Immature natural killer cell (primary cell): ENCODE data around the gene PAX7. TPM values are rescaled to one million over a fixed set of nuclear protein-coding genes. Genes with fewer than 3 reads are reported as not detected.

Experiments
- DNase-seq, 3 donors: peaks; one replicate each; pipeline ENCODE4 v3.0.0; 2022; ENCODE audit warnings: mixed read lengths in 1 of 3
- H3K27ac Mint-ChIP-seq, 6 donors: one replicate each; pipeline ENCODE4 v1.8.0; 2020; ENCODE audit warnings: mixed read lengths in 6 of 6, mild to moderate bottlenecking in 5 of 6, inconsistent platforms in 4 of 6, moderate library complexity in 3 of 6
- H3K27me3 Mint-ChIP-seq, 3 donors: one replicate each; pipeline ENCODE4 v1.8.0; 2020 to 2021; ENCODE audit warnings: low read depth in 3 of 3, mild to moderate bottlenecking in 3 of 3, mixed read lengths in 3 of 3, moderate library complexity in 3 of 3, inconsistent platforms in 1 of 3
- H3K36me3 Mint-ChIP-seq, 3 donors: one replicate each; pipeline ENCODE4 v1.8.0; 2020; ENCODE audit warnings: mixed read lengths in 3 of 3, inconsistent platforms in 2 of 3, mild to moderate bottlenecking in 2 of 3
- H3K4me1 Mint-ChIP-seq, 2 donors: one replicate each; pipeline ENCODE4 v1.8.0; 2020; ENCODE audit warnings: inconsistent platforms in 2 of 2, mild to moderate bottlenecking in 2 of 2, mixed read lengths in 2 of 2, moderate library complexity in 1 of 2
- H3K4me3 Mint-ChIP-seq, 5 donors: one replicate each; pipeline ENCODE4 v1.8.0; 2020; ENCODE audit warnings: mild to moderate bottlenecking in 5 of 5, mixed read lengths in 5 of 5, inconsistent platforms in 3 of 5, moderate library complexity in 3 of 5
- H3K9me3 Mint-ChIP-seq, 6 donors: one replicate each; pipeline ENCODE4 v1.8.0; 2020; ENCODE audit warnings: mild to moderate bottlenecking in 6 of 6, mixed read lengths in 6 of 6, inconsistent platforms in 4 of 6, moderate library complexity in 3 of 6
- polyA plus RNA-seq, 3 donors: library from polyadenylated mRNA; unstranded; fragments of 300-500 nt; fragmentation: Illumina TruSeq; gene quantifications; one replicate each; pipeline ENCODE4 v1.2.3, GENCODE V29; 2021

The PAX7 gene
- polyA plus RNA-seq, 3 donors from 2014 or later, result not detected

DNA sequence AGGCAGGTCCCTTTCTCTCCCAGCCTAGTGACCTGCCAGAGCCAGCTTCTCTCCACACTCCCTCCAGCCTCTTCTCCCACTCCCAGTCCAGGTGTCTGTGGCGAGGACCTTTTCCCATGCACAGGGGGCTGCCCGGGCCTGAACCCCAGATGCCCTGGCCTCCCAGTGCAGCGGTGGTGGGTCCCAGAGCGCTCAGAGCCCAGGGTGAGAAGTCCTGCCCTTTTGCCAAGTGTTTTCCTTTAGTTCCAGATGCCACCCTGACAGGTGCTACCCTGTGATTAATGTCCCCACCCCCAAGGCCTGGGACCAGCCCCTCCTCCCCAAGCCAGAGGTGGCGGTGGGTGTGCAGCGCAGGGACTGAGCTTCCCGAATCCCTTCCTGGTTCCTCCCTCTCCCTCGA is 90.4 kb downstream of the PAX7 start:
- Mint-ChIP-seq H3K4me1 (no peaks in the 10 kb centered on the region), H3K9me3 (peaks cover 0 to 2% (median 0%) of the 10 kb centered on the region in 6 donors), H3K27ac (no peak overlapping the region), H3K27me3 (peaks cover 11 to 27% (median 27%) of the 10 kb centered on the region in 3 donors), H3K4me3 (no peak overlapping the region), H3K36me3 (no peaks in the 10 kb centered on the region)
- no peak for DNase-seq

DNA sequence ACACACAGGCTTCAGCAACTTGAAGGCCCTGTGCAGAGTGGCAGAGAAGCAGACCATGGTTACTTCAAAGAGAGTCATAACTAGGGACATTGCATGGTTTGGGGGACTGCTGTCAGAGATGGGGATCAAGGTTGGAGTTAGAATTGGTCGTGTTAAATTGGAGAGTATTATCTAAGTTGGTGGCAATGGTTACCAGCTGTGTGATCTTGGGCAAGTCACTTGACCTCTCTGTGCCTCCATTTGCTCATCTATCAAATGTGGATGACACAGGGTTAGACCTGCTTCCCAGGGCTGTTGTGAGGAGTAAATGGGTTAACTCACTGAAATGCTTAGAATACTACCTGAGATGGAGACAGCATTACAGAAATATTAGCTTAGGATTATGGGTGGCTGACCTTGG is 91.1 kb downstream of the PAX7 start:
- Mint-ChIP-seq H3K4me3 (no peak overlapping the region), H3K27ac (no peak overlapping the region), H3K36me3 (no peaks in the 10 kb centered on the region), H3K4me1 (no peaks in the 10 kb centered on the region), H3K27me3 (peaks cover 8 to 30% (median 25%) of the 10 kb centered on the region in 3 donors), H3K9me3 (peaks cover 0 to 2% (median 0%) of the 10 kb centered on the region in 6 donors)
- no peak for DNase-seq

DNA sequence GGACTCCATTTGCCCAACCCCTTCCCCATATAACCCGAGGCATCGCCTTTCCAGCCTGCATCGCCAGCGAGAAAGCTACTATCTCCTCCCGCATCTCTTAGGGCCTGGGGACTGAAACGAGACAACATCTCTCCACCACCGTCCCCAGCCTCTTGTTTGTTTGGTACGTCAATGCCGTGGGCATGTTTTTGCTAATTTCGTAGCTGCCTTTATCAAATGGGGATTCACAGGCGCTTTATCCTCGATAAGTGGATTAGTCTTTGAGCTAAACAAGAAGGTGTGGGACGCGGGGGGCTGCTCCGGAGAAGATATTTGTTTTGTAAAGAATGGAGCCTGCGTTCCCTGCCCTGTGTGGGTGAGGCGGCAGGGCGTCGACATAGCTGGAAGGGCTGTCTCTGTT is 91.6 kb downstream of the PAX7 start:
- peaks cover 0 to 2% (median 0%) of the 10 kb centered on the region in 6 donors for H3K9me3 Mint-ChIP-seq
- no peak for DNase-seq
- no peak overlapping the region for H3K27ac Mint-ChIP-seq
- no peak overlapping the region for H3K4me3 Mint-ChIP-seq
- H3K4me1 Mint-ChIP-seq, result no peaks in the 10 kb centered on the region
- H3K27me3 Mint-ChIP-seq, result peaks cover 8 to 29% (median 28%) of the 10 kb centered on the region in 3 donors
- H3K36me3 Mint-ChIP-seq, result no peaks in the 10 kb centered on the region

DNA sequence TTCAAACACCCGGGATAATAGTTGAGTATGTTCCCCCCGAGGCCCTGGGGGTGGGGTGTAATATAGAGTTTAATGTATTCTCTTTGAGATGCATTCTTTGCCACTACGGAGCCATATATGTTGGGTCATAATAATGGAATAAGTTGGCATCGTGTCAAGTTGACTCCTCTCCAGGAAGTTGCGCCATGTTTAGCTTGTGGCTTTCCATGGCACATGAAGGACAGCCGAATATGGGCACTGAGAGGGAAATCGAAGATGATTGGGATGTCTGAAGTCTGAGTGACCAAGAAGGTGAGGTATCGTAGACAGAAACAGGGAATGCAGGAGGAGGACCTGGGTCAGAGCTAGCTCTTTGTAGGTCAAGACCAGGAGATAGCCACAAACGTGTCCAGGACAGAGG is 92.6 kb downstream of the PAX7 start:
- Mint-ChIP-seq H3K36me3 (no peaks in the 10 kb centered on the region), H3K4me3 (no peak overlapping the region), H3K4me1 (no peaks in the 10 kb centered on the region), H3K27ac (no peak overlapping the region), H3K27me3 (peaks cover 7 to 24% (median 23%) of the 10 kb centered on the region in 3 donors), H3K9me3 (peaks cover 0 to 2% (median 0%) of the 10 kb centered on the region in 6 donors)
- DNase-seq, result no peak

DNA sequence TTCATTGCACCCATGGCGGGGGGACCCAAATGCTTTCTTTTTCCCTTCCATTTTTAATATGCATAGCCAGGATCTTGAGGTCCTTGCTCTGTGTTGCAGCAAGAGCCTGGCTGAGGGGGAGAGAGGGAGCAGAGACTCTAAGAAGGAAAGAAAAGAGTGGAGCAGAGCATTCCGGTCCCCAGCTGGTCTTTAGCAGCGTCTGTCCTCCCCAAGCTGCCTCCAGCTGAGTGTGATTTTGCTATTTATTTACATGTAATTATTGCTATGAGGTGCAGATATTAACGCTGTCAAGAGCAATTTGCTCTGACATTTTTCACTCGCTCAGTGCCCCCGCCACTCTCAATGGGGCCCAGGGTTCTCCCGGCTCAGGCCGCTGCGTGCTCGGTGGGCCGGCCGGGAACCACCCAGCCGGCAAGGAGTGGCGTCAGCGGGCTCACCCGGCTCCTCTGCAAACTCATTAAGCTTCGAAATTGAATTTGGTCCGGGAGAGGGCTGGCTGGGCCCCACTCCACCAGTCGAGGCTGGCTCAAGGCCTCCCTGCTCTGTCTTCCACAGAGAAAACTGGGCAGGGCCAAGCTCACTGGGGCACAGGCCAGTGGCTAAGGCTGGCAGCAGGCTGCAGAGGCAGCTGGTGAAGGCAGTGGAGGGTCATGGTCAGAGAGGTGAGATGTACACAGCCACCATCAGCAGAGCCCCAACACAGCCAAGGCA is 93.2 kb downstream of the PAX7 start:
- H3K9me3 Mint-ChIP-seq, result peaks cover 0 to 2% (median 0%) of the 10 kb centered on the region in 6 donors
- no peak for DNase-seq
- peaks cover 10 to 24% (median 19%) of the 10 kb centered on the region in 3 donors for H3K27me3 Mint-ChIP-seq
- H3K36me3 Mint-ChIP-seq, result no peaks in the 10 kb centered on the region
- no peak overlapping the region for H3K27ac Mint-ChIP-seq
- no peak overlapping the region for H3K4me3 Mint-ChIP-seq
- no peaks in the 10 kb centered on the region for H3K4me1 Mint-ChIP-seq

DNA sequence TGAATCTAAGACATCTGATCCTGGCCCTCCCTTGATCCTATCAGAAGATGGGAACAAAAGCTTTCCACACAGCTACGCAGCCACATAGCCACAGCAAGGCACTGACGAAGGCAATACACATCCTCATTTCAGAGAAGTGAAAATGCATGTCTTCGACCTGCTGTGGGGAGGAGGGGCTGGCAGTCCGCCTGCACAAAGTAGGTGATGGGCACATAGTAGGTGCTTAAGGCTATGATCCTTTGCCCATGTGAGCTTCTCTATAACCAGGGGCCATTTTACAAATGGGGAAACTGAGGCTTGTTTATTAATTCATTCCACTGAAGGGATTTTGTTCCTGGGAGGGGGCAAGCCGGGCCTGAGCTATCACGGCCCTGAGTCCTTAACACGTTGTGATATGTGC is 94.2 kb downstream of the PAX7 start:
- peaks cover 10 to 21% (median 17%) of the 10 kb centered on the region in 3 donors for H3K27me3 Mint-ChIP-seq

DNA sequence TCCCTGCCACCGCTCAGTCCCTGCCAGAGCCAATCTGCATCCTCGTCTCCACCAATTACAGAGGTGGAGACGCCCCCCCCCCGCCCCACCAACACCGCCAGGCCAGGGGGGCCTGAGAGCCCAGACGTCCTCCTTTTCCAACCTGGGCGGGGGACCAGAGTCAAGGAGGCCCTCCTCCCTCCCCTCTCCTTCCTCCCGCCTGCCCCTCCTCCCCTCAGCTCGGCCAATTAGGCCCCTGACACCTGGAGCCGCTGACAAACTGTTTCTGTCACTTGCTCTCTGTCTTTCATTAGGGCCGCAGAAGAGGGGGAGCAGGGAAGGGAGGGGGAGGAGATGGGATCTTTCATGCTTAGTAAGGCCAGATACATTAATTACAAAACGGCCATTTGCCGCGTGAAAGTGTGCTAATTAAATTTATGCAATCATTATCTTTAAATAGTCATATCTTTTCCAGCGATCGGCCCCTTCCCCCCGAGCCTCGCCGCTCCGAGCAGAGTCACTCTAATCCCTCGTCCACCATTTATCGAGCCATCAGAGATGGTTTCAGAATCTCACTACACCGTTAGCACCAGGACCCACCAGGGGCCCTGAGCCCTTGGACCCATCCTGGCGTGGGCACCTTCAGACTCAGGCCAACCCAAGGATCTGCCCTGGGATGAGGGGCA is 94.7 kb downstream of the PAX7 start:
- Mint-ChIP-seq H3K27ac (no peak overlapping the region), H3K36me3 (no peaks in the 10 kb centered on the region), H3K27me3 (peaks cover 14 to 19% (median 16%) of the 10 kb centered on the region in 3 donors), H3K9me3 (peaks cover 0 to 2% (median 0%) of the 10 kb centered on the region in 6 donors), H3K4me1 (no peaks in the 10 kb centered on the region), H3K4me3 (no peak overlapping the region)
- DNase-seq, result no peak

More for the DNA sequence above, 94.2 kb downstream of the PAX7 start:
- DNase-seq, result no peak
- no peak overlapping the region for H3K4me3 Mint-ChIP-seq
- H3K36me3 Mint-ChIP-seq, result no peaks in the 10 kb centered on the region
- H3K4me1 Mint-ChIP-seq, result no peaks in the 10 kb centered on the region
- H3K27ac Mint-ChIP-seq, result no peak overlapping the region
- H3K9me3 Mint-ChIP-seq, result peaks cover 0 to 2% (median 0%) of the 10 kb centered on the region in 6 donors

DNA sequence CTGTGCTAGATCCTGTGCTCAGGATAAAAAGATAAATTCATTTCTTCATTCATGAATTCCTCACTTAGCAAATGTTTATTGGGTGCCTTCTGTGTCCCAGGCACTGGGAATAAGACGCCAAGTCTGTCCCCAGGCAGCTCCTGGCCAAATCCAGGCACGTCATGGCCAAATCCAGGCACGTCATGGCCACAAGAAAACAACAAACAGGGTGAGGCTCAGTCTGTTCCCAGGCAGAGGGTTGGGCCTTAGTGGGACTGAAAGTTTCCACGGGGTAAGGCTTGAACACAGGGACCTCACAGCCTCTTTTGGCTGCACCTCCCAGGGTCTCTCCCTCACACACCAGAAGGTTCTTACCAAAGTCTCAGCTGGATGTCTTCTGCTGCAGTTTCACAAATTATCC is 95.7 kb downstream of the PAX7 start:
- Mint-ChIP-seq H3K4me3 (no peak overlapping the region), H3K27ac (no peak overlapping the region), H3K9me3 (peaks cover 0 to 2% (median 0%) of the 10 kb centered on the region in 6 donors), H3K27me3 (peaks cover 13 to 16% (median 16%) of the 10 kb centered on the region in 3 donors), H3K36me3 (no peaks in the 10 kb centered on the region), H3K4me1 (no peaks in the 10 kb centered on the region)
- DNase-seq, result no peak

DNA sequence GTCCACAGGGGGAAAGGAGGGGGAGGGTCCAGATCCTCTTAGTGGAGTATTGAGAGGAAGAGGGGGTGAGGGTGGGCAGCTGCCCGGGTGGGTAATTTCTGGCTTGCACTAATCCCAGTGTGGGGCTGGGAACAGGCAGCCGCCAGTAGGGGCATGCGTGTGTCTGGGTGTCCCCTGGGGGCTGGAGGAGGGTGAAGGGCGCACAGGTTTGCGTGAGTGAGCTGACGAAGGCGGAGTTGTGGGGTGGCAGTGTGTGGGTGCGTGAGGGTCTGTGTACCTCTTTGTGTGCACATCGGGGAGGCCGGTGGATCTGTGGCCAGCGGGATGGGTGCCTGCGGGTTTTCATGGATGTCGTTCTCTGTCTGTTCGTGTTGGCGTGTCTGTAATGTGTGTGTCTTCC is 97.3 kb downstream of the PAX7 start:
- no peak overlapping the region for H3K27ac Mint-ChIP-seq
- no peaks in the 10 kb centered on the region for H3K4me1 Mint-ChIP-seq
- no peak overlapping the region for H3K4me3 Mint-ChIP-seq
- H3K9me3 Mint-ChIP-seq, result peaks cover 0 to 2% (median 0%) of the 10 kb centered on the region in 6 donors
- H3K27me3 Mint-ChIP-seq, result peaks cover 14 to 19% (median 16%) of the 10 kb centered on the region in 3 donors
- no peak for DNase-seq
- H3K36me3 Mint-ChIP-seq, result no peaks in the 10 kb centered on the region

DNA sequence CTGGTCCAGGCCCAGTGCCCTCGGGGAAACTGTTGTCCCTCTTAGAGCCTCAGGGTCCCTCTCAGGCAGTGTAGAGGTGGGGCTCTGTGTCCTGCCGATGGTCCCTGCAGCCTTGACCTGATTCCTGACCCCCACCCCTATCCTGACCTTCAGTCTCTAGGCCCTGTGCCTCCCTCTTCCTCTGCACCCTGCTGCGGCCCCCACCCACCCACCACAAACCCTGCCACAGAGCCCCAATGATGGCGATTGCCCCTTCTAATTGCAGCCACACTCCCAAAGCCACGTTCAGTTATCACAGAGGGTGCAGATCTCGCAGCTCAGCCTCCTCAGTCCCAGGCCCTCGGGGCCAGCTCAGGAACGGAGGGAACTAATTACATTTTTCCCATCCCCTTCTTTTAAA is 99.7 kb downstream of the PAX7 start:
- Mint-ChIP-seq H3K9me3 (no peaks in the 10 kb centered on the region), H3K27me3 (peaks cover 14 to 22% (median 15%) of the 10 kb centered on the region in 3 donors), H3K27ac (no peak overlapping the region), H3K36me3 (no peaks in the 10 kb centered on the region), H3K4me1 (no peaks in the 10 kb centered on the region), H3K4me3 (no peak overlapping the region)
- no peak for DNase-seq

DNA sequence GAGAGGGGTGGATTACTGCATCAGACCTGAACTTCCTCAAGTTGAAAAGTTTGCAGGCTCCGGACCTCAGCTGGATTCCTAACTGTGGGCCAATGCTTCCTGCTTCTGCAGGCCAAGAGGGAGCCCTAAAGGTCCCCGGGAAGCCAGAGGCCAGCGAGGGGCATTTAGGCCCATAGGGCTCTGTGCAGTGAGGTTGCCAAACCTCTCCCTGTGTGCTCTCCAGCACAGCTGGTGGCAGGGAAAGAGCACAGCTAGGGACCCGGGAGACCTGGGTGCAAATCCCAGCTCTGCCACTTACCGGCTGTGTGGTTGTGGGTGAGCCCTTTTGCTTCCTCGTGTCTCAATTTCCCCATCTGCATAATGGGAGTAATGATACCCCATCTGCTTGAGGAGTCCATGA is 100.5 kb downstream of the PAX7 start:
- Mint-ChIP-seq H3K27me3 (peaks cover 6 to 17% (median 10%) of the 10 kb centered on the region in 3 donors), H3K4me3 (no peak overlapping the region), H3K4me1 (no peaks in the 10 kb centered on the region)

DNA sequence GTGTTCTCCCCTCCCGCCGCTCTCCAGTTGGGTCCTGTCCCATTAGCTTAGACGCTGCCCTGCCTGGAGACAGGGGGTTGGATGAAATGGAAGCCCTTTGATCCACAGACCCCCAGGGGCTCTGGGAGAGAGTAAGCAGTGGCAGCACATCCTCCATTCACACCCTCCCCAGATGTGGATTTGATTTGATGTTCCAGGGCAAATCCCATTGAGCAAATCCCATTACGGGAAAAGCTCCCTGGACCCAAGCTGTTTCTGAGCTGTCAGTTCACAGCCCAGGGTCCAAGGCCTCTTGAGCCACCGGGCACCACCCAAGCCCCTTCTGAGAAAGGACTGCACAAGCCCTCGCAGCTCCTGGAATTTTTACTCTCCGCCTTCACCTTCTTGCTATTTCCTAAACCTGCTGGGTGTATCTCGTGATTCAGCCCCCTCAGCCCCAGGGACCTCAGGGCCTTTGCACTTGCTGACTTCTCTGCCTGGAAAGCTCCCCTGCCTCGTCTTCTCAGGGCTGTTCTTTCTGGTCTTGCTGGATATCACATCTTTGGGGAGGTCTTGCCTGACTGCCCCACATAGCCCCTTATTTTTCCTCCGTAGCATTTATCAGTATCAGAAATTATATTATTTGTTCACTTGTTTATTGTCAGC is 101.1 kb downstream of the PAX7 start:
- peaks cover 4 to 17% (median 10%) of the 10 kb centered on the region in 3 donors for H3K27me3 Mint-ChIP-seq
- H3K27ac Mint-ChIP-seq, result no peak overlapping the region
- H3K4me3 Mint-ChIP-seq, result no peak overlapping the region
- H3K4me1 Mint-ChIP-seq, result no peaks in the 10 kb centered on the region
- no peak for DNase-seq
- no peaks in the 10 kb centered on the region for H3K9me3 Mint-ChIP-seq
- H3K36me3 Mint-ChIP-seq, result no peaks in the 10 kb centered on the region

More for the DNA sequence above, 100.5 kb downstream of the PAX7 start:
- no peaks in the 10 kb centered on the region for H3K9me3 Mint-ChIP-seq
- no peak overlapping the region for H3K27ac Mint-ChIP-seq
- H3K36me3 Mint-ChIP-seq, result no peaks in the 10 kb centered on the region
- no peak for DNase-seq

DNA sequence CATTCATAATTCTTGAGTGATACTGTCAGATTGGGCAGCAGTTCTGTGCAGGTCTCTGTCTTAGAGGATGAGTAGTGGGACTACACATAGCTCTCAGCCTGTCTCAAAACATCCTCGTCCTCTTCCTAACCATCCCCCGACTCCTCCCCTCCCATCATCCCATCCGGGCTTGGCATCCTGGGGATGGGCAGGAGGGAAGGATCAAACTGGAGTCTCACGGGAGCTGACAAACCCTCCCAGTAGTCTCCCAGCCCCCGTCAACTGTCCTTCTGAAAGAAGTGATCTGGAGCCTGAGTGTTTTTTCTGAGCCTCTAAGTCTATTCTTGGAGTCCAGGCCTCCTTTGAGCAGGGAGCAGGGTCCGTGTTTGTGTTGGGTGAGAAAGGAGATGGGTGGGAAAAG is 102.0 kb downstream of the PAX7 start:
- Mint-ChIP-seq H3K9me3 (no peaks in the 10 kb centered on the region), H3K36me3 (no peaks in the 10 kb centered on the region), H3K4me1 (no peaks in the 10 kb centered on the region), H3K27ac (no peak overlapping the region), H3K4me3 (no peak overlapping the region), H3K27me3 (peaks cover 4 to 13% (median 10%) of the 10 kb centered on the region in 3 donors)
- no peak for DNase-seq

DNA sequence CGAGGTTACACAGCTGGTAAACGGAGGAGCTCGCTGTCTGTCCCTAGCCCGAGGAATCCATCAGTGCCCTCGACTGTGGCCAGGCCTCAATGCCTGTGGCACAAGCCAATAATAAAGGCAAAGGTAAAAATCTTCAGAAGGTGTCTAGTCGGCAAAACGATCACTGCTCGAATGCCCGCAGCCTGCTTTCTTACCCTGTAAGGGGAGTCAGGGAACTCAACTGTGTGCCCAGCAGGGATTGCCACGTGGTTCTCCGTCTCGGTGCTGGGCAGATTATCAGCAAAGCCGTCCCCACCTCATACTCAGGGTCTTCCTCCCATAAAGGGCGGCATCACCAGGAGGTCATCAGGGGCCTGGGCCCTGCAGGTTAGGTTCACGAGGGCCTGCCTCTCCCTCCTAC is 103.4 kb downstream of the PAX7 start:
- DNase-seq, result no peak
- no peak overlapping the region for H3K27ac Mint-ChIP-seq
- no peak overlapping the region for H3K4me3 Mint-ChIP-seq
- no peaks in the 10 kb centered on the region for H3K4me1 Mint-ChIP-seq
- H3K27me3 Mint-ChIP-seq, result peaks cover 2 to 14% (median 7%) of the 10 kb centered on the region in 3 donors
- H3K9me3 Mint-ChIP-seq, result no peaks in the 10 kb centered on the region
- H3K36me3 Mint-ChIP-seq, result no peaks in the 10 kb centered on the region
